ENCODE results near the gene FYN. TPM values are rescaled to one million over a fixed set of nuclear protein-coding genes. Genes with fewer than 3 reads are reported as not detected.

Gene FYN
- total and polyA plus RNA-seq, 4 donors: 11.2 to 28.3 (median 19.7) TPM

DNA sequence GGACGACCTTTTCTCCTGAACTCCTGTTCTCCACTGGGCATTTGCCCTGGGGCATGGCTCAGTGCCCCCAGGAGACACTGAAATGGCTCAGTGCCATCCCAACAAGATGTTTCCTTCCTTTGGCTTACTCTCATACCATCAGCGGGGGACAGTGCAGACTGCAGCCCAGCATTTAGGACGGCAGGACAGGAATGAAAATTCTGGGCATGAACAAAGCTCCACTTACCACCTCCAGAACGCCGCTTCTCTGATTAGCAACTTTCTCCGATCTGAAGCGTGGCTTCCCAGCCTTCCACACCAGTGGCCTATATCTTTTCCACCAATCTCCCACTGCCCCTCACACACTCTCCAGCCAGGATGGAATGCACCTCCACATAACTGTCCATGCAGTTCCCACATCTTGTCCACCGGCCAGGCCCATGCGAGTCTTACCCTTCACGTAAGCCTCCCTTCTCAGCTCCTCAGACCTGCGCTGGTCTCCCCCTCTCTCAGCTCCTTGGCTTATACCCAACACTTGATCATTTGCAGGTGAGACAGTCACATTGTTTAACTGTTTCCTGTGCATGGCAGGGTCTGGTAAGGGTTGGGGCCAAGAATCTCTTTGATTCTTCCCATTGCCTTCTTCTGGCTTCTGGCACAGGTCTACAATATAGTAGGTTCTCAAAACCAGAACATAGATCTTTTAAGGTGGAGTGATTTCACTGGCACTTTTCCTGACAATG is 114.5 kb downstream of the FYN start:
- Histone ChIP-seq H3K9ac (ENCODE audit: low read depth in 1 of 2, low read length in 2 of 2) (peak overlapping the region in 1 of 2 donors; percentile 54), H3K9me3 (ENCODE audit: control insufficient read depth in 4 of 4, low read length in 3 of 4) (no peaks in the 10 kb centered on the region), H3K36me3 (ENCODE audit: control insufficient read depth in 4 of 4, insufficient read depth in 3 of 4, low read depth in 1 of 4, low read length in 3 of 4) (no peaks in the 10 kb centered on the region), H3K27me3 (ENCODE audit: control insufficient read depth in 4 of 4, insufficient read depth in 4 of 4, low read length in 3 of 4) (no peaks in the 10 kb centered on the region), H3K4me1 (ENCODE audit: control insufficient read depth in 4 of 4, insufficient read depth in 4 of 4, low read length in 3 of 4) (no peaks in the 10 kb centered on the region), H3K4me3 (ENCODE audit: low read depth in 1 of 3, low read length in 3 of 3) (peak overlapping the region in 1 of 3 donors; percentile 33), H3K27ac (ENCODE audit: low read depth in 1 of 2, low read length in 2 of 2) (peak overlapping the region; percentile 48 to 59)
- DNase-seq (ENCODE audit: low spot score): no peak
- TF ChIP-seq, protein P1, sequence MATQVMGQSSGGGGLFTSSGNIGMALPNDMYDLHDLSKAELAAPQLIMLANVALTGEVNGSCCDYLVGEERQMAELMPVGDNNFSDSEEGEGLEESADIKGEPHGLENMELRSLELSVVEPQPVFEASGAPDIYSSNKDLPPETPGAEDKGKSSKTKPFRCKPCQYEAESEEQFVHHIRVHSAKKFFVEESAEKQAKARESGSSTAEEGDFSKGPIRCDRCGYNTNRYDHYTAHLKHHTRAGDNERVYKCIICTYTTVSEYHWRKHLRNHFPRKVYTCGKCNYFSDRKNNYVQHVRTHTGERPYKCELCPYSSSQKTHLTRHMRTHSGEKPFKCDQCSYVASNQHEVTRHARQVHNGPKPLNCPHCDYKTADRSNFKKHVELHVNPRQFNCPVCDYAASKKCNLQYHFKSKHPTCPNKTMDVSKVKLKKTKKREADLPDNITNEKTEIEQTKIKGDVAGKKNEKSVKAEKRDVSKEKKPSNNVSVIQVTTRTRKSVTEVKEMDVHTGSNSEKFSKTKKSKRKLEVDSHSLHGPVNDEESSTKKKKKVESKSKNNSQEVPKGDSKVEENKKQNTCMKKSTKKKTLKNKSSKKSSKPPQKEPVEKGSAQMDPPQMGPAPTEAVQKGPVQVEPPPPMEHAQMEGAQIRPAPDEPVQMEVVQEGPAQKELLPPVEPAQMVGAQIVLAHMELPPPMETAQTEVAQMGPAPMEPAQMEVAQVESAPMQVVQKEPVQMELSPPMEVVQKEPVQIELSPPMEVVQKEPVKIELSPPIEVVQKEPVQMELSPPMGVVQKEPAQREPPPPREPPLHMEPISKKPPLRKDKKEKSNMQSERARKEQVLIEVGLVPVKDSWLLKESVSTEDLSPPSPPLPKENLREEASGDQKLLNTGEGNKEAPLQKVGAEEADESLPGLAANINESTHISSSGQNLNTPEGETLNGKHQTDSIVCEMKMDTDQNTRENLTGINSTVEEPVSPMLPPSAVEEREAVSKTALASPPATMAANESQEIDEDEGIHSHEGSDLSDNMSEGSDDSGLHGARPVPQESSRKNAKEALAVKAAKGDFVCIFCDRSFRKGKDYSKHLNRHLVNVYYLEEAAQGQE (IDR thresholded peaks at IDR 0.05): no peak
- no peak for TF ChIP-seq ZBTB33 (IDR thresholded peaks at IDR 0.05)
- no peak for TF ChIP-seq EGR1 (IDR thresholded peaks at IDR 0.05; ENCODE audit: low read depth in 2 of 2)
- TF ChIP-seq, protein P2, sequence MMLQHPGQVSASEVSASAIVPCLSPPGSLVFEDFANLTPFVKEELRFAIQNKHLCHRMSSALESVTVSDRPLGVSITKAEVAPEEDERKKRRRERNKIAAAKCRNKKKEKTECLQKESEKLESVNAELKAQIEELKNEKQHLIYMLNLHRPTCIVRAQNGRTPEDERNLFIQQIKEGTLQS (IDR thresholded peaks at IDR 0.05): no peak
- no peak for TF ChIP-seq RXRA (IDR thresholded peaks at IDR 0.05)
- no peak for TF ChIP-seq FOXA1 (IDR thresholded peaks at IDR 0.05)
- WGBS: 89% methylated on average over 11 of the region's 11 CpGs

DNA sequence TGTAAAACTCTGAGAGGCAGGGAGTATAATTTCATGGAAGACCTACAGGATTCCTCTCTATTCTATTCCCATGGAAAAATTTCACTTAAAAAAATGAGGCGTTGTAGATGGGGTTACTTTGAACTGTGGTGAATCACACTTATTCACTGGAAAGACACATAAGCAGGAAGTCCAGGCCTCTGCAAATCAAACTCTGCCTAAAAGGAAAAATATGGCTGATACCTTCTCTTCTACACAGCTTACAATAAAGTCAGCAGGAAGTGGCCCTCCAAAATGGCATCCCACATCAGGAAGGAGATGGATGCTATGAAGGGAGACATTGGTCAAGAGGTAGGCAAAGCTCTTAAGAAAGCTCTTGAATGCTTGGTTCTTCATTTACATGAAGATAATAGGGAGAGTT is 115.9 kb downstream of the FYN start:
- TF ChIP-seq YY1 (IDR thresholded peaks at IDR 0.05): peak; percentile 60
- no peak for TF ChIP-seq EGR1 (IDR thresholded peaks at IDR 0.05; ENCODE audit: low read depth in 2 of 2)
- Histone ChIP-seq H3K4me3 (ENCODE audit: low read depth in 1 of 3, low read length in 3 of 3) (no peak overlapping the region), H3K27me3 (ENCODE audit: control insufficient read depth in 4 of 4, insufficient read depth in 4 of 4, low read length in 3 of 4) (no peaks in the 10 kb centered on the region), H3K36me3 (ENCODE audit: control insufficient read depth in 4 of 4, insufficient read depth in 3 of 4, low read depth in 1 of 4, low read length in 3 of 4) (no peaks in the 10 kb centered on the region), H3K9me3 (ENCODE audit: control insufficient read depth in 4 of 4, low read length in 3 of 4) (no peaks in the 10 kb centered on the region), H3K4me1 (ENCODE audit: control insufficient read depth in 4 of 4, insufficient read depth in 4 of 4, low read length in 3 of 4) (no peaks in the 10 kb centered on the region), H3K27ac (ENCODE audit: low read depth in 1 of 2, low read length in 2 of 2) (no peak overlapping the region), H3K9ac (ENCODE audit: low read depth in 1 of 2, low read length in 2 of 2) (no peak overlapping the region)
- DNase-seq (ENCODE audit: low spot score): no peak
- 76% methylated on average over 1 of the region's 1 CpG for WGBS

DNA sequence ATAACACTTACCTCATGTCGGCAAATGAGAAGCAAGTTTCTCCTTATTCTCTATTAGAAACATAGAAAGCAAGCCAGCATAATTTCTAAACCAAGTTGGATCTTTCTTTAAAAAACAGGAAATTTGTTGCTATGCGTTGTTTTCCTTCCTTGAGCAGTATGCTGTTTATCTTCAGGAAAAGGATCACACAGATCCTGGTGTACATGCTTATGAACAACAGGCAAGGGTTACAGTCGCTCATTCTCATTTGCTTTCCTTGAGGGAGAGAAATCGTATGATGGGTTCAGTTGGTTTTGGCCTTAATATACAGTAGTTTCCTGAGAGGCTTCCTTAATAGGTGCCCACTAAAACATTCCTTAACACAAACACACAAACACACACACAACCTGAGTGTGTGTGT is 118.8 kb downstream of the FYN start:
- Histone ChIP-seq H3K36me3 (ENCODE audit: control insufficient read depth in 4 of 4, insufficient read depth in 3 of 4, low read depth in 1 of 4, low read length in 3 of 4) (no peaks in the 10 kb centered on the region), H3K4me1 (ENCODE audit: control insufficient read depth in 4 of 4, insufficient read depth in 4 of 4, low read length in 3 of 4) (no peaks in the 10 kb centered on the region), H3K27ac (ENCODE audit: low read depth in 1 of 2, low read length in 2 of 2) (peak overlapping the region; percentile 21 to 32), H3K9ac (ENCODE audit: low read depth in 1 of 2, low read length in 2 of 2) (peak overlapping the region in 1 of 2 donors; percentile 7), H3K27me3 (ENCODE audit: control insufficient read depth in 4 of 4, insufficient read depth in 4 of 4, low read length in 3 of 4) (no peaks in the 10 kb centered on the region), H3K9me3 (ENCODE audit: control insufficient read depth in 4 of 4, low read length in 3 of 4) (no peaks in the 10 kb centered on the region), H3K4me3 (ENCODE audit: low read depth in 1 of 3, low read length in 3 of 3) (no peak overlapping the region)
- DNase-seq (ENCODE audit: low spot score): no peak
- whole genome bisulfite sequencing: 73% methylated on average over 4 of the region's 4 CpGs
- no peak for TF ChIP-seq JUND (IDR thresholded peaks at IDR 0.05)
- no peak for TF ChIP-seq HNF4G (IDR thresholded peaks at IDR 0.05)
- TF ChIP-seq YY1 (IDR thresholded peaks at IDR 0.05): no peak
- peak in 1 of 2 donors; percentile 3 for TF ChIP-seq RAD21 (IDR thresholded peaks at IDR 0.05)
